Endodermal cell (in vitro differentiated cells): ENCODE data around the gene PIAS4. TPM values are rescaled to one million over a fixed set of nuclear protein-coding genes. Genes with fewer than 3 reads are reported as not detected.

Experiments
- DNase-seq: peaks from one replicate; pipeline ENCODE4 v3.0.0-alpha.2; 2017
- H3K27ac ChIP-seq: 2 replicates; pipeline ENCODE4 v1.5.1; 2013; ENCODE audit warnings: mild to moderate bottlenecking, low read depth, low read length, moderate library complexity
- H3K27me3 ChIP-seq: 2 replicates; pipeline ENCODE4 v1.6.1; 2013; ENCODE audit warnings: mild to moderate bottlenecking, low read length, moderate library complexity; ENCODE audit not compliant: insufficient read depth, control insufficient read depth, poor library complexity, severe bottlenecking
- H3K36me3 ChIP-seq: 2 replicates; pipeline ENCODE4 v1.7.0; 2013; ENCODE audit warnings: mild to moderate bottlenecking, low read length, moderate library complexity; ENCODE audit not compliant: control insufficient read depth, insufficient read depth
- H3K4me1 ChIP-seq: one replicate; pipeline ENCODE4 v1.7.0; 2013; ENCODE audit warnings: low read length; ENCODE audit not compliant: control insufficient read depth, insufficient read depth
- H3K4me3 ChIP-seq: 2 replicates; pipeline ENCODE4 v1.5.1; 2013; ENCODE audit warnings: mild to moderate bottlenecking, low read length, moderate library complexity
- H3K9ac ChIP-seq: 2 replicates; pipeline ENCODE4 v1.6.1; 2013; ENCODE audit warnings: mild to moderate bottlenecking, low read length, moderate library complexity; ENCODE audit not compliant: poor library complexity, severe bottlenecking; ENCODE audit errors: extremely low read depth
- H3K9me3 ChIP-seq: 2 replicates; pipeline ENCODE4 v1.6.1; 2013; ENCODE audit warnings: mild to moderate bottlenecking, low read length, moderate library complexity; ENCODE audit not compliant: control insufficient read depth
- H3K27ac Mint-ChIP-seq: 2 replicates; pipeline ENCODE4 v1.8.0; 2020; ENCODE audit warnings: mixed read lengths
- H3K27me3 Mint-ChIP-seq: 2 replicates; pipeline ENCODE4 v1.8.0; 2021; ENCODE audit warnings: mild to moderate bottlenecking, mixed read lengths; ENCODE audit not compliant: insufficient read depth
- H3K36me3 Mint-ChIP-seq: 2 replicates; pipeline ENCODE4 v1.8.0; 2020; ENCODE audit warnings: low read depth, mixed read lengths
- H3K4me1 Mint-ChIP-seq: 2 replicates; pipeline ENCODE4 v1.8.0; 2020; ENCODE audit warnings: mixed read lengths
- H3K4me3 Mint-ChIP-seq: 2 replicates; pipeline ENCODE4 v1.8.0; 2020; ENCODE audit warnings: mild to moderate bottlenecking, moderate library complexity, mixed read lengths
- H3K9me3 Mint-ChIP-seq: 2 replicates; pipeline ENCODE4 v1.8.0; 2020; ENCODE audit warnings: mild to moderate bottlenecking, mixed read lengths
- WGBS, 2 experiments: methylation state at CpG; one replicate each; pipeline versions ENCODE4 v1.1.5 to v1.1.7; 2013; ENCODE audit warnings: missing lambda C conversion rate in 2 of 2, mixed read lengths in 1 of 2; ENCODE audit not compliant: insufficient coverage in 1 of 2, insufficient read length in 1 of 2; 5-methylcytosine and 5-hydroxymethylcytosine counted together
- total RNA-seq, 2 donors: library from RNA; stranded (reverse); fragmentation: NEBNext Ultra II Directional in 1 of 2; extraction: Animal tissue kit (Norgen Biotek cat#: 25700) in 1 of 2; gene quantifications; 2 replicates in 1 of 2; 3 replicates in 1 of 2; pipeline ENCODE4 v1.2.1, GENCODE V29; 2021
- TF ChIP-seq, protein P1 (sequence below): fragments of 200-600 bp; sonication (generic); conservative IDR thresholded peaks from 2 replicates; pipeline ENCODE4 v1.5.0; 2021; ENCODE audit warnings: antibody characterized with exemption, mild to moderate bottlenecking

Gene PIAS4
- total RNA-seq, 2 donors from 2014 or later: 57.5 to 58.1 TPM

- peak overlapping the region; percentile 55 for H3K27ac Mint-ChIP-seq
- no peaks in the 10 kb centered on the region for H3K9me3 Mint-ChIP-seq
- H3K4me1 ChIP-seq: no peaks in the 10 kb centered on the region
- H3K4me3 ChIP-seq: no peak overlapping the region
- H3K9ac ChIP-seq: no peak overlapping the region
- H3K36me3 Mint-ChIP-seq: peaks cover 27% of the 10 kb centered on the region
- TF ChIP-seq, protein P1, sequence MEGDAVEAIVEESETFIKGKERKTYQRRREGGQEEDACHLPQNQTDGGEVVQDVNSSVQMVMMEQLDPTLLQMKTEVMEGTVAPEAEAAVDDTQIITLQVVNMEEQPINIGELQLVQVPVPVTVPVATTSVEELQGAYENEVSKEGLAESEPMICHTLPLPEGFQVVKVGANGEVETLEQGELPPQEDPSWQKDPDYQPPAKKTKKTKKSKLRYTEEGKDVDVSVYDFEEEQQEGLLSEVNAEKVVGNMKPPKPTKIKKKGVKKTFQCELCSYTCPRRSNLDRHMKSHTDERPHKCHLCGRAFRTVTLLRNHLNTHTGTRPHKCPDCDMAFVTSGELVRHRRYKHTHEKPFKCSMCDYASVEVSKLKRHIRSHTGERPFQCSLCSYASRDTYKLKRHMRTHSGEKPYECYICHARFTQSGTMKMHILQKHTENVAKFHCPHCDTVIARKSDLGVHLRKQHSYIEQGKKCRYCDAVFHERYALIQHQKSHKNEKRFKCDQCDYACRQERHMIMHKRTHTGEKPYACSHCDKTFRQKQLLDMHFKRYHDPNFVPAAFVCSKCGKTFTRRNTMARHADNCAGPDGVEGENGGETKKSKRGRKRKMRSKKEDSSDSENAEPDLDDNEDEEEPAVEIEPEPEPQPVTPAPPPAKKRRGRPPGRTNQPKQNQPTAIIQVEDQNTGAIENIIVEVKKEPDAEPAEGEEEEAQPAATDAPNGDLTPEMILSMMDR: no peak
- H3K27me3 Mint-ChIP-seq: no peaks in the 10 kb centered on the region
- DNase-seq: no peak
- no peak overlapping the region for H3K4me3 Mint-ChIP-seq
- H3K27ac ChIP-seq: no peak overlapping the region
- H3K4me1 Mint-ChIP-seq: no peaks in the 10 kb centered on the region
- WGBS, 2 experiments: 90 to 100% methylated on average over 2 to 5 of the region's 7 CpGs
- no peaks in the 10 kb centered on the region for H3K36me3 ChIP-seq
- H3K27me3 ChIP-seq: no peaks in the 10 kb centered on the region
- H3K9me3 ChIP-seq: no peaks in the 10 kb centered on the region
These were observed 38.8 kb downstream of the PIAS4 start for GRCh38 chr19:4046362-4046691.

DNA sequence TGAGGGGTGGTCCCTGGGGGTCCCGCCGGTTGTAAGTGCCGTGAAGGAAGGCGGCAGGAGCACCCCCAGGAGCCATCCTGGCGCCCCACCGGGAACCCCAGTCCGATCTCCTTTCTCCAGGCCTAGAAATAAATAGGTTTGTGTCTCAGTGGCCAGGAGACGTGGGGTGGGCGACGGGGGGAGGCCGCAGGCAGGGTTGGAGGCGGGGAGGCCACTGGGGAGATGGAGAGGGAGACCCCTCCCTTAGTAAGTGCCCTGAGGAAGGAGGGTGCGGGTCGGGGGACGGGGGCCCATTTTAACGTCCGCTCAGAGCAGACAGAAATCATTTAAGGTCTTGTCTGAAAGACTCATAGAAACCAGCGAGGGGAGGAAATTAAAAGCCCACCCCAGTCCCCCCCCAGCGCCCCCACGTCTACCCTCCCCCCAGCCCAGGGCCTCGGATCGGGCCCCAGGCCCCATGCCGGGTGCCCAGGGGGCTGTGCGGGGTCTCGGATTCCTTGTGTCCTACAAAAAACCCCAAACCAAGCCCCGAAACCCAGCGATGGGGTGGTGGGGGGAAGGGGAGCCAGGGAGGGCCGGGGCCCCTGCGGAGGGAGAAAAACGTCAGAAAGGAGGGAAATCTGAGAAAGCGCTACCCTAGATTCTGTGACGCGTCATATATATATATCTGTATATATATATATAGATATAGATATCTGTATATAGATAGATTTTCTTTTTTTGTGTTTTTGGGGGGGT lies 39.6 kb downstream of the PIAS4 start:
- no peaks in the 10 kb centered on the region for H3K27me3 ChIP-seq
- Mint-ChIP-seq H3K27ac (no peak overlapping the region), H3K4me1 (no peaks in the 10 kb centered on the region), H3K4me3 (no peak overlapping the region), H3K9me3 (no peaks in the 10 kb centered on the region), H3K36me3 (peaks cover 30% of the 10 kb centered on the region), H3K27me3 (no peaks in the 10 kb centered on the region)
- peaks cover 4% of the 10 kb centered on the region for H3K36me3 ChIP-seq
- no peaks in the 10 kb centered on the region for H3K9me3 ChIP-seq
- 95 to 96% methylated on average over 7 to 18 of the region's 33 CpGs for WGBS, 2 experiments
- TF ChIP-seq, protein P1: no peak
- no peak overlapping the region for H3K27ac ChIP-seq
- H3K4me3 ChIP-seq: no peak overlapping the region
- no peak for DNase-seq
- no peaks in the 10 kb centered on the region for H3K4me1 ChIP-seq
- no peak overlapping the region for H3K9ac ChIP-seq

- Histone ChIP-seq H3K9me3 (no peaks in the 10 kb centered on the region), H3K36me3 (peaks cover 12% of the 10 kb centered on the region), H3K4me3 (no peak overlapping the region), H3K9ac (no peak overlapping the region), H3K27me3 (no peaks in the 10 kb centered on the region), H3K4me1 (no peaks in the 10 kb centered on the region), H3K27ac (no peak overlapping the region)
- DNase-seq: no peak
- H3K27me3 Mint-ChIP-seq: no peaks in the 10 kb centered on the region
- no peak overlapping the region for H3K27ac Mint-ChIP-seq
- WGBS, 2 experiments: 92 to 94% methylated on average over 15 of the region's 15 CpGs
- H3K4me3 Mint-ChIP-seq: no peak overlapping the region
- H3K4me1 Mint-ChIP-seq: no peaks in the 10 kb centered on the region
- H3K36me3 Mint-ChIP-seq: peaks cover 45% of the 10 kb centered on the region
- no peaks in the 10 kb centered on the region for H3K9me3 Mint-ChIP-seq
- TF ChIP-seq, protein P1: no peak
These were observed 41.9 kb downstream of the PIAS4 start for GRCh38 chr19:4049432-4049831.
